Measurements from ENCODE around the gene TMEM95. TPM values are rescaled to one million over a fixed set of nuclear protein-coding genes. Genes with fewer than 3 reads are reported as not detected.

TMEM95 gene
- total RNA-seq, 2 experiments from 2014 or later = not detected

- H3K27me3 Mint-ChIP-seq = no peaks in the 10 kb centered on the region
- H3K4me3 Mint-ChIP-seq = no peak overlapping the region
- no peak for TF ChIP-seq CTCF (IDR thresholded peaks at IDR 0.05)
- intact Hi-C loops (cut with micrococcal nuclease) = no loop called here
- H3K4me1 Mint-ChIP-seq (ENCODE audit: low read depth) = no peaks in the 10 kb centered on the region
- ChIA-PET POLR2A (interaction anchor here (0.6 to 1.5 kb wide), 4 partner anchors 16 to 257 kb away, joined by 3 read pairs; partner anchors contain the start of gene CD68), CTCF (interaction anchor here (0.8 to 3.5 kb wide), 4 partner anchors 14 to 191 kb away, joined by 4 to 19 read pairs (median 6); no protein-coding TSS in a partner anchor)
- ATAC-seq (no peak), DNase-seq (no peak)
- H3K27ac Mint-ChIP-seq = no peak overlapping the region
- H3K36me3 Mint-ChIP-seq (ENCODE audit: low read depth) = no peaks in the 10 kb centered on the region
- H3K9me3 Mint-ChIP-seq = no peaks in the 10 kb centered on the region
Observed at GRCh38 chr17:7369825-7370224, 14.9 kb downstream of the TMEM95 start.

GRCh38 chr17:7370853-7371252, 15.9 kb downstream of the TMEM95 start:
- H3K4me1 Mint-ChIP-seq (ENCODE audit: low read depth) = no peaks in the 10 kb centered on the region
- ChIA-PET POLR2A (interaction anchor here (1.4 to 1.5 kb wide), 2 partner anchors 15 to 256 kb away, joined by 3 read pairs; no protein-coding TSS in a partner anchor), CTCF (interaction anchor here (1.1 to 3.5 kb wide), 3 partner anchors 15 to 190 kb away, joined by 4 to 19 read pairs (median 7); no protein-coding TSS in a partner anchor)
- DNase-seq = no peak
- TF ChIP-seq CTCF (IDR thresholded peaks at IDR 0.05) = no peak
- H3K27ac Mint-ChIP-seq = no peak overlapping the region
- H3K27me3 Mint-ChIP-seq = no peaks in the 10 kb centered on the region
- no peaks in the 10 kb centered on the region for H3K36me3 Mint-ChIP-seq (ENCODE audit: low read depth)
- ATAC-seq = no peak
- intact Hi-C loops (cut with micrococcal nuclease) = no loop called here
- no peaks in the 10 kb centered on the region for H3K9me3 Mint-ChIP-seq
- H3K4me3 Mint-ChIP-seq = no peak overlapping the region

GRCh38 chr17:7374353-7374752, 19.4 kb downstream of the TMEM95 start:
- CTCF ChIA-PET = interaction anchor here (3.9 kb wide), 1 partner anchor 18 kb away, joined by 17 read pairs; no protein-coding TSS in a partner anchor
- intact Hi-C loops (cut with micrococcal nuclease) = no loop called here
- no peak overlapping the region for H3K27ac Mint-ChIP-seq

GRCh38 chr17:7379134-7379533, 24.2 kb downstream of the TMEM95 start:
- POLR2A ChIA-PET = no interaction called here
- Mint-ChIP-seq H3K27me3 (peaks cover 36% of the 10 kb centered on the region), H3K9me3 (peaks cover 4% of the 10 kb centered on the region), H3K36me3 (ENCODE audit: low read depth) (peaks cover 2% of the 10 kb centered on the region), H3K4me3 (no peak overlapping the region), H3K4me1 (ENCODE audit: low read depth) (peaks cover 5% of the 10 kb centered on the region), H3K27ac (no peak overlapping the region)
- ATAC-seq (no peak), DNase-seq (no peak)
- no peak for TF ChIP-seq CTCF (IDR thresholded peaks at IDR 0.05)
- CTCF ChIA-PET = no interaction called here
- intact Hi-C loops (cut with micrococcal nuclease) = no loop called here

More at GRCh38 chr17:7374353-7374752, 19.4 kb downstream of the TMEM95 start:
- peaks cover 8% of the 10 kb centered on the region for H3K27me3 Mint-ChIP-seq
- ATAC-seq (no peak), DNase-seq (no peak)
- POLR2A ChIA-PET = interaction anchor here (2.9 kb wide), 1 partner anchor 9 kb away, joined by 11 read pairs; no protein-coding TSS in a partner anchor
- H3K9me3 Mint-ChIP-seq = peaks cover 4% of the 10 kb centered on the region
- no peak overlapping the region for H3K4me3 Mint-ChIP-seq
- no peak for TF ChIP-seq CTCF (IDR thresholded peaks at IDR 0.05)
- peaks cover 2% of the 10 kb centered on the region for H3K4me1 Mint-ChIP-seq (ENCODE audit: low read depth)
- H3K36me3 Mint-ChIP-seq (ENCODE audit: low read depth) = peaks cover 2% of the 10 kb centered on the region

DNA sequence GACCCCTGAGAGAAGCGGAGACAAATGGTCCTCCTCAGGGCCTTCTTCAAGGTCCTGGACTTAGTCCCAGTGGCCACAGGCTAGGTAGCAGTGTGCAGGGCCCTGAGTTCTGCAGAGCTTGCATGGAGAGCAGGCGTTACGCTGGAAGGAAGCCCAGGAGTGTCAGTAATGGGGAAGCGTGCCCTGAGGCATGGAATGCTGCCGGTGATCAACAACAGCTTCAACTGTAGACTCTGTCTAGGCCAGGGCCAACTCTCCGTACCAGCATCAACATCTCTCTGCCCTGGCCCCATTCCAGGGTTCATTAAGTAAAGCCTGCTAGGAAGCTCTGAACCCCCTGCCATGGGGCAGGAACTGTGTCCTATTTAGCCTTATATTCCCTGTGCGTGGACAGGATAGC, 25.4 kb downstream of the TMEM95 start:
- intact Hi-C loops (cut with micrococcal nuclease) = no loop called here
- CTCF ChIA-PET = interaction anchor here (1.0 to 1.1 kb wide), 2 partner anchors 24 to 25 kb away, joined by 4 read pairs; partner anchors contain the start of gene TMEM95
- H3K4me3 Mint-ChIP-seq = no peak overlapping the region
- H3K4me1 Mint-ChIP-seq (ENCODE audit: low read depth) = peaks cover 9% of the 10 kb centered on the region
- DNase-seq (no peak), ATAC-seq (no peak)
- H3K27me3 Mint-ChIP-seq = peaks cover 36% of the 10 kb centered on the region
- POLR2A ChIA-PET = interaction anchor here (0.7 to 1.5 kb wide), 4 partner anchors 9 to 57 kb away, joined by 3 to 6 read pairs (median 4); no protein-coding TSS in a partner anchor
- no peak overlapping the region for H3K27ac Mint-ChIP-seq
- H3K9me3 Mint-ChIP-seq = peaks cover 4% of the 10 kb centered on the region
- peaks cover 2% of the 10 kb centered on the region for H3K36me3 Mint-ChIP-seq (ENCODE audit: low read depth)
- TF ChIP-seq CTCF (IDR thresholded peaks at IDR 0.05) = no peak

Measured in activated CD8-positive, alpha-beta T cell treated with anti-CD3 and anti-CD28 coated beads for 36 hours (primary cell).